GM21367 (cell line): ENCODE results near the gene ARL11.
"Not testable (repeated sequence)": the region's sequence is repeated elsewhere in the genome, so short reads cannot be mapped to it uniquely, and the experiment has no call there.

Experiments
- ATAC-seq: cut with Tn5 transposase; IDR thresholded peaks from one replicate; pipeline ENCODE4 v1.9.1; 2021; ENCODE audit not compliant: unreplicated experiment

The ARL11 gene

DNA sequence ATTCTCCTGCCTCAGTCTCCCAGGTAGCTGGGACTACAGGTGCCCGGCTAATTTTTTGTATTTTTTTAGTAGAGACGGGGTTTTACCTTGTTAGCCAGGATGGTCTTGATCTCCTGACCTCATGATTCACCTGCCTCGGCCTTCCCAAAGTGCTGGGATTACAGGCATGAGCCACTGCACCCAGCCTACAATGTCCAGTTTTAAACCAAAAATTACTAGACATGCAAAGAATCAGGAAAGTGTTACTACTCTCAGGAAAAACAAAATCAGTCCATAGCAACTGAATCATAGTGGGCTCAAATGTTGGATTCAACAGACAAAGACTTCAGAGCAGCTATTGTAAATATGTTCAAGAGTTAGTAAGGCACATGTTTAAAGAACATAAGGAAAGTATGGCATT lies 16.3 kb upstream of the ARL11 start:
- ATAC-seq, result not testable (repeated sequence)

DNA sequence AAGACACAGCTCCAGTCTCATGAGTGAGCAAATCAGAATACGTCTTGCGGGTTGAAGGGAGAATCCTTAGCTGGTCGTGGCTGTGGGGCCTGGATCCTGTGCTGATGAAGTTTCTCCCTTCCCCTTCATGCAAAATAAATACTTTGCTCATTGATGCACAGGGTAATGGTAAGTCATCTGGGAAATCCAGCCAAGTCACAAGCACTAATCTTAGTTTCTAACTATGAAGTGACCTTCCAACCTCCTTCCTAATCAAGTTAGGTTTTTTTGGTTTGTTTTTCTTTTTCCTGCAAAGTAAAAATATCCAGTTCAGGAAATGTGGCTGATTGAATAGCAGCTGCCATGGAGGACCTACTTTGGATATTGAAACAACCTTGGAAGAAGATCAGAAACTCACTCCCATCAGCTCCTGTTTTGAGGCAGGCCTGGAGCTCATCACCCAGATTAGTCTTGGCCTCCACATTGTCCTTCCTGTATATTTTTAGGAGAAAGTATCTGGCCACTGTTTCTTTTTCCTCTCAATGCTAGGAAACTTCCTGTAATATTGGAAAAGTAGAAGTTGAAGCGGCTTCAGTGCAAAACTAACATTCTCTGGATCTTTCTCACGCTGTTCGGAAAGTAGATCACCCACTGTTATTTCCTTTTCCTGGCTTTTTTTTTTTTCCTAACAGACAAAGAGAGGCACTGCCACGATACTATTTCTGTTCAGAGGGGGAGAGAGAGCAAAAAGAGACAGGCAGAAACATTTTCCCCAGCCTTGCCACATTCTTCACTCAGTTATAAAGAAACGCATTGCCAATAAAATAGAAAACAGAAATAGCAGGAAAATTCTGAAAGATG lies 12.3 kb upstream of the ARL11 start:
- ATAC-seq, result no peak

DNA sequence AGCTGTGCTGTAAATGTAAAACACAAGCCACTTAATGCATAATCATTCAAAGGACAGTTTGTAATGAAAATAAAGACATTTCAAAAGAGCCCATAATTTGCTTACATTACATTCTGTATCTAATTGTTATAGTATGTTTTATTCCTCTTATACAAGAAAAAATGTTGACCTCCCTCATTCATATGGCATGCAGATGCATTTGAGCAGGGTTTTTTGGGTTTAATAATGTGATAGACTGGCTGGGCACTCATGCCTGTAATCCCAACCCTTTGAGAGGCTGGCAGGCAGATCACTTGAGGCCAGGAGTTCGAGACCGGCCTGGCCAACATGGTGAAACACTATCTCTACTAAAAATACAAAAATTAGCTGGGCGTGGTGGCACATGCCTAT lies 11.6 kb upstream of the ARL11 start:
- no peak for ATAC-seq

DNA sequence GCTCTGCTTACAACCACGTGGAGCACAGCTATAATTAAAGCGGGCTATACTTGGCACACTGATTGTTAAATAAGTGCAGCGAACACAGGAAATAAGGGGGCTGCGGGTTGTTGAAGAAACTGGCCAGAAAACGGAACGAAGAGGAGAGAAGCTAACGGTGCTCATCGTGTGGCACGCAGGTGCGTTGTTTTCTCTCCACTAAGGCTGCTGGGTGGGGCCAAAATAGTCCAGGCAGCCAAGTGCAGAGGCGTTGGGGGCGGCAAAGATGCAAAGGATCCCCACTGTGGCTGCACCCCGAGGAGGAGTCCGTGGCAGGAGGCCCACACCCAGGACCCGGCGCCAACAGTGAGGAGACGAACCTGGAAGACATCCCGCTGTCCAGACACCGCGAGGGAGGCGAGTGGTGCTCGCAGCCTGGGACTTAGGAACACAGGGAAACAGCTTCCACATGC lies 8.1 kb upstream of the ARL11 start:
- ATAC-seq, result no peak

DNA sequence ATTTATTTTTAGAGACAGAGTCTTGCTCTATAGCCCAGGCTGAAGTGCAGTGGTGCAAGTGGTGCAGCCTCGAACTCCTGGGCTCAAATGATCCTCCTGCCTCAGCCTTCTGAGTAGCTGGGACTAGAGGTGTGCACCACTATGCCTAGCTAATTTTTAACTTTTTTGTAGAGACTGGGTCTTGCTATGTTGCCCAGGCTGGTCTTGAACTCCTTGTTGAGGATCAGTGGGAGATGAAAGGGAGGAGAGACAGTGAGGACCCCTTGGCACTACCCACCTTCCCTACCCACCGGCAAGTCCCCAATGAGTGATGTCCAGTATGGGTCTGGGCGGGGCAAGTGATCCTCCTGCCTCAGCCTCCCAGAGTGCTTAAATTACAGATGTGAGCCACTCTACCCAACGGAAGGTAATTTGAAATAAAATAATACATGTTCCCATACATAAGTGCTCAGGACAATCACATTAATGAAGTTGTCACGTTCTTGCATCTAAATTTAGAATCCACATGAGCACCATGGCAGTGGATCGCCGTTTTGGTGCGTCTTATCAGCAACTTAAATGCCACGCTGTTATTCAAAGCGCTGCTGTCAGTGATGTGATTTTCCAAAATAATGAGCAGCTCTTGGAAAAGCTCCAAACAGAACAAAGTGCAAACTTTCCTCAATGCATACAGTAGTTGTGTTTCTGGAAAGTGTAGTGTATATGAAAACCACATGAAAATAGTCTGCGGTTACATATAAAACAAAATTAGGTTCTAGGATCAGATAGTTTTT lies 5.9 kb upstream of the ARL11 start:
- ATAC-seq, result no peak

DNA sequence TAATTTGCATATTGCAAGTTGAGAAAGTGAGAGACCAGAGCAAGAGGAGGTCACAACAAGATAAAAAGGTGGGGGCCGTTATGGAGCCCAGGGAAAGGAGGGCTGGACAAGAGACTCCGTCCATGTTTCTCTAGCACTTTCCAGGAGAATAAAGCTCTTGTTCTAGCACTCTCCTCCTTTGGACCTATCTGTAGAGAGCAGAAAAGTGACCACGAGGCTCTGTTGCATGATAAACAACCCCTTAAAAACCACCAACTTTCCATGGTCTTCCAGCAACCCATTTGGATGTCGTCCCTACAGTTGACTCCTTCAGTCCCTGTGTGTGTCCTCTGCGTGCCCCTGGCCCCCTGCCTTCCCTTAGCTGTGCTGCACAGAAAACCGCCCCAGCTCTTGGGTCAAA lies 4.1 kb upstream of the ARL11 start:
- ATAC-seq, result no peak

DNA sequence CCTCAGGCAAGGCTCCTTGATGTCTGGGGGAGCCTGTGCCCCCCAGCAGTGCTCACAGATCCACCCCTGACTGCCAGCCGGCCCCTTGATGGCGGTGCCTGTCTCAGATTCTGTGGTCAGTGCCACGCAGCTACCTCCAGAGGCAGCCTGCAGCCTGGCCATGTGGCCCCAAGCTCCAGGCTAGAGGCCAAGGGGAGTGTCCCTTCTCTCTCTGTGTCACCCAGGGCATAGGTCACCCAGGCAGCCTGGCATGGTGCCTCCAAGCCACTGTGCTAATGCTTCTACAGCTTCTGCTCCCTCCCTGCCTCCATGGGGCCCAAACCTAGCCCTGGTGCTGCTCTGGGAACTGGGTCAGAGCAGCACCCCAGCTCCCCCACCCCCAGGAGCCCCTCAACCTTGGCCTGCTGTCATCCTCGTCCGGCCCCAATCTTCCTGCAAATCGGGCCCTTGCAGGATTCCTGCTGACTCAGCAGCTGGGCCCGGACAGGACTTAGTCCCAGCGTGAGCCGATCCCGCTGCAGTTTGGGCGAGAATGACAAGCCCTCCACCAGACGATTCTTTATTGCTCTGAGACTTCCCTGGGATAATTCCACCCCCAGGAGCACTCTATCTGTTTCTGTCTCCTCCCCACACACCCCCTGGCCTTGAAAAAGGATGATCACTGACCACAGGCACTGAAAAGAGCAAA lies 2.8 kb upstream of the ARL11 start:
- no peak for ATAC-seq

DNA sequence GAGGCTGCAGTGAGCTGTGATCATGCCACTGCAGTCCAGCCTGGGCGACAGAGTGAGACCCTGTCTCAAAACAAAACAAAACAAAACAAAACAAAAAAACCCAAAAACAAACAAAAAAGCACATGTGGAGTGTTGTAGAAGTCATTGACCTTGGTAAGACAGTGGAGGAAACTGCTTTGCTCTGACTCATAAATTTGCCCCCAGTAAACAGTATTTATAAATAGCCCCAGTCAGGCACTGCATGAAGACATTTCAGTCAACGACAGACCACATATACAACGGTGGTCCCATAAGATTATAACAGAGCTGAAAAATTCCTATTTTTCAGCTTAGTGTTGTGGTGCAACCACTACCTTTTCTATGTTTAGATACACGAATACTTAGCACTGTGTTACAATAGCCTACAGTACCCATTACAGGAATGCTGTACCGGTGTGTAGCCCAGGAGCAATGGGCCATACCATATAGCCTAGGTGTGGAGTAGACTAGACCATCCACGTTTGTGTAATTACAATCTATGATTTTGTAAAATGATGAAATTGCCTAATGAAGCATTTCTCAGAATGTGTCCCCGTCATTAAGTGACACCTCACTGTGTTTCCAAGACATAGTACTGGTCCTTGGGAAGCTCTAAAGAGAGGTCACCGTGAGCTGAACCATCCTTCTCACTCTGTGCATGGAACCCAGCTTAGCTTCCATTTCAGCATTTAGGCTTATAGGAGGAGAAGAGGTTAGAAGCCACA lies 1.1 kb downstream of the ARL11 start:
- ATAC-seq, result no peak

DNA sequence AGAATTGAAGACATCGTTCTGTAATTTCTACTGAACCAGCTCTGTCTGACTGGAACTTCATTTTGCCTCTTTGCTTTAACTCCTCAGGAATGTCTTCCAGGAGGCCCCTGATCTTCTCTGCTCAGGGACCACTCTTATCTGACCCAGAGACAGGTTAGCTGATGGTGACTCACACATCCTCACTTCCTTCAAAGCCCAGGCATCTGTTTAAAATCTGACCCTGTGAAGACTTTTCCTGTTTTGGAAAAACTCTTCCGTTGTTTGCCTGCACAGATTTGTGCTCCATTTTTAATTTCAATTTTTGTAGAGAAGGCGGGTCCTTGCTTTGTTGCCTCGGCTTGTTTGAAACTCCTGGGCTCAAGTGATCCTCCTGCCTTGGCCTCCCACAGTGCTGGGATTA lies 1.6 kb downstream of the ARL11 start:
- no peak for ATAC-seq

DNA sequence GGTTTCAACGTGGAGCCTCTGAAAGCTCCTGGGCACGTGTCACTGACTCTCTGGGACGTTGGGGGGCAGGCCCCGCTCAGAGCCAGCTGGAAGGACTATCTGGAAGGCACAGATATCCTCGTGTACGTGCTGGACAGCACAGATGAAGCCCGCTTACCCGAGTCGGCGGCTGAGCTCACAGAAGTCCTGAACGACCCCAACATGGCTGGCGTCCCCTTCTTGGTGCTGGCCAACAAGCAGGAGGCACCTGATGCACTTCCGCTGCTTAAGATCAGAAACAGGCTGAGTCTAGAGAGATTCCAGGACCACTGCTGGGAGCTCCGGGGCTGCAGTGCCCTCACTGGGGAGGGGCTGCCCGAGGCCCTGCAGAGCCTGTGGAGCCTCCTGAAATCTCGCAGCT lies 2.3 kb downstream of the ARL11 start:
- ATAC-seq, result no peak

DNA sequence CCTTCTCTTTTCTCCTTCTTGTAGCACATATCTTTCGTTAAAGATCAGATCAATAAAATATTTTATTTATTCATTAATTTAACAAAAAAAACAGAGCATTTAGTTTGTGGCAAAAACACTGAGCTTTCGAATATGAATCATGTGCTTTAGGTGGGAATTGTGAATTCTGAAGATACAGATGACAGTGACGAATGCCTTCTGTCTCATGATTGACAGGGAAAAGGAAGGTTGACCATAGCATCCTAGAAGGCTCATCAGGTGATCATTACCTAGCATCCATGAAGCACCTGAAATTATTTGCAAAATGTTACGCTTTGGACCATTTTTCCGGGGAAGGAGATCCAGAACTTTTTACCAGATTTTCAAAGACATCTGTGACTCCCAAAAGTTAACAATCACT lies 3.8 kb downstream of the ARL11 start:
- ATAC-seq, result no peak

DNA sequence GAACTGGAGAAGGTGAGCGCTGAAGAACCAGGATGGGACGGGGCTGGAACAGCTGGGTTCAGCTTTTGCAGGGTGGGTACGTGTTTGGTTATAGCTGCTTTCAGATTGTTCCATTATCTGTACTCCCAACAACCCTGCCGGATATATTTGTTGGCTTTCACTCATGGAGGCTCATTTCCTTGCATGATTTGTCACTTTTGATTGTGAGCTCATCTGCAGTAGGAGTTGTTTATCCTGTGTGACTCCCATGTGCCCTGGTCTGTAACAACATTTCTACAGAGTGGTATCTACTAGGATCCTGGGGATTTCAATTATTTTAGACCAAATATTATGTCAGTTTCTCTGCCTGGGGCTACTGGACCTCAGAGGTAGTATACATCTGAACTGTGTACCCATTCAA lies 5.4 kb downstream of the ARL11 start:
- no peak for ATAC-seq

DNA sequence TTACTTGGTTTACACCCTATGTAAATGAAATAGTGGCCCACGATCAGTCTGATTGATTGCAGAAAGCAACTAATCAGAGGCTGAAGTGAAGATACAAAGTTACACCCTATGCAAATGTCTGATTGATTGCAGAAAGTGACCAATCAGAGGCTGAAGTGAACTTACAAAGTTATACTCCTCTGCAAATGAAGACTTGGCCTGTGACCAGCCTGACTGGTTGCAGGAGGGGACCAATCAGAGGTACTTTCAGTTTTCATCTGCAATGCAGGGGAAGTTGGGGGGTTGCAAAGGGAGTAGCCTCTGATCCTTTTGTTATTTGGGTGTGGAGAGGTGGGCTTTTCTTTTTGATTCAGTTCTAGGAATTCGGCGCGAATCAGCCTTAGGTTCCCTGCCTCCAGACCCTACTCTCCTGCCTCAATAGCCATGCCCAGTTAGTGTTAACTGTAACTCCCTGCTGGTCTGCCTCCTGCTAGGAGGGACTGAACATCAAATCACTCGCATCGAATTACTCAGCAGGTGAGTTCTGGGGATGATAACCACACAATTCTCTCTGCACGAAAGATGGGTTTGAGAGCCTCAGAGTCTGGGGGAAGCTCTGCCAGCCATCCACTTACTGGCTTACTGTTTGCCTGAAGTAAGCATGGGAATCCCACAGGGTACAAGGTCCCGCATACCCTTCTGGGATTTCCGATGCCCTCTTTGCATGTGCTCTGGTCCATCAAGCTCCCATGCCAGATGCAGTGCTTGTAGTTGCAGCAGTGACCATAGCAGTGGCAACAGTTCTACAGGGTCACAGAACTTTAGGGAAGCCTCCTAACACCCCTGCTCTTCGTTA lies 7.5 kb downstream of the ARL11 start:
- no peak for ATAC-seq

DNA sequence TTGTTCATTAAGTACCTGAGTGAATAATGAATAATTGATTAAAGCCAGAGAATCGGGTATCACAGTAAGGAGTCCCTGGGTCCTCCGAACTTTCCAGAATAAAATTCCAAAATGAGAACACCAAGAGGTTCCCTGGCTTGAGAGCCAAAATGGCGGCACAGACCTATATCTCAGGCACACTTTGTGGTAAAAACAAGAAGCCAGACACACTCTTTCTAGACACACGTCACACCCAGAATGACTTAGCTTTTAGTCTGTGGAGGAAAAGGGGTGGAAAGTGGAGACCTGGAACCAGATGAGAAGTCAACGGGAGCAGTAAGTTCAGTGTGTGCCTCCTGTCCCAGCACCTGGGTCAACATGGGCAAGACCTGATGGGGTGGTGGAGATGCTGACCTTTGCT lies 8.4 kb downstream of the ARL11 start:
- ATAC-seq, result no peak

DNA sequence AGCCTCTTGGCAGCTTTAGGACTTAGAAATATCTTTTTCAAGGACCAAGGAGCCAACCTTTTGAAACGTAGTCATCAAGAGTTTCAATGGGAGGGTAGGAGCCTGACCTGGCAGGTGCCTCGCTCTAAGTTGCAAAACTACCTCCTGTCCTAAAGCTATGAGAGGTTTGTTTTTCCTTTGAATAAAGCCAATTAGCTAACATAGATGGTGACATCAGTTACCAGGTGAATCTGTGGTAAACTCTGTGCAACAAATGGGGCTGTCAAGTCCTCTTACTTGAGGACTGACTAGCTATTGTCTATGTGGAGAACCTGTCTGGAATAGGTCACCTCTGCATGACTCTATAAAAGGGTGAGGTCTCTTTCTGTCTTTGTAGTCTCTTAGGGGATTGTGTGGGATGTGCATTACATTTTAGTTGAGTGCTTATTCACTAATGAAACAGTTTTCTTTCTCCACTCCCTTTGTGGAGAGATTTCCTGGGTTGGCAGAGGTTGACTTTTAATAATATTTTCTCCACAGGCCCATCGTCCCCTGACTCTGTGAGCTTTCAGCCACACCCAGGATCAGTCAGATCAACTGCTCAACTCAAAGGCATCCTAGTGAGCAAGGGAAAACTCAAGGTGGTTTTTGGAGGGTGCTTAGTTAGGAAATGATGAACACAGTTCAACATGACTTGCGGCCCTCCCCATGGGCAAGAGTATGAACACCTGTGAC lies 9.9 kb downstream of the ARL11 start:
- ATAC-seq, result no peak

DNA sequence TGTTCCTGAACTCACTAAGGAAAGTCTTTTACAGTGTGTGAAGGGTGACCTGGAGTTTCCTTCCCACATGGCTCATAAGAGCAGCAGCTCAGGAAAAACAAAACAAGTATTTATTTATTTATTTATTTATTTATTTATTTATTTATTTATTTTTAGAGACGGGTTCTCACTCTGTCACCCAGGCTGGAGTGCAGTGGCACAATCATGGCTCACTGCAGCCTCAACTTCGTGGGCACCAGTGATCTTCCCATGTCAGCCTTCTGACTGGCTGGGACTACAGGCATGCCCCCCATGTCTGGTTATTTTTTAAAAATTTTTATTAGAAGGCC lies 10.4 kb downstream of the ARL11 start:
- no peak for ATAC-seq

DNA sequence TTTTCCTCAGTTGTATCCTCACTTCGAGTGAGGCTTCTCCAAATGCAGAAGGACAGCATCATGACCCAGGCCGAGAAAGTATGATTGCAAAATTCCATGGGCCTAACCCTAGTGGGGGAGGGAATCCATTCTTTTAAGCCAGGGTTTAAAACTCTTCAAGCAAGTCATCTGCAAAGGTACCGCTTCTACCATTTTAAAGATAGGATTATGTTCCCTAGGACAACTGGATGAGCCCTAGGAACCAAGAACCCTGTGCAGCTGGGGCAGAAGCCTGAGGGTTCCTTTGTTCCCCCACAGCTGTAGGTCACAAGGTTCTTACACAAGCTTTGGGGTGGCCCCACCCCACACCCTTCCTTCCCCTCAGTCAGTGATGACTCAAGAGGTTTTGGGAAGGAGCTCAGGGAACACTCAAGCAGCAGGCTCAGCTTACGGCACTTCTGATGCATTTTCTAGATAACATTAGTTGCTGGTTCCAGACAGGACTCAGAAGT lies 13.5 kb downstream of the ARL11 start:
- no peak for ATAC-seq

DNA sequence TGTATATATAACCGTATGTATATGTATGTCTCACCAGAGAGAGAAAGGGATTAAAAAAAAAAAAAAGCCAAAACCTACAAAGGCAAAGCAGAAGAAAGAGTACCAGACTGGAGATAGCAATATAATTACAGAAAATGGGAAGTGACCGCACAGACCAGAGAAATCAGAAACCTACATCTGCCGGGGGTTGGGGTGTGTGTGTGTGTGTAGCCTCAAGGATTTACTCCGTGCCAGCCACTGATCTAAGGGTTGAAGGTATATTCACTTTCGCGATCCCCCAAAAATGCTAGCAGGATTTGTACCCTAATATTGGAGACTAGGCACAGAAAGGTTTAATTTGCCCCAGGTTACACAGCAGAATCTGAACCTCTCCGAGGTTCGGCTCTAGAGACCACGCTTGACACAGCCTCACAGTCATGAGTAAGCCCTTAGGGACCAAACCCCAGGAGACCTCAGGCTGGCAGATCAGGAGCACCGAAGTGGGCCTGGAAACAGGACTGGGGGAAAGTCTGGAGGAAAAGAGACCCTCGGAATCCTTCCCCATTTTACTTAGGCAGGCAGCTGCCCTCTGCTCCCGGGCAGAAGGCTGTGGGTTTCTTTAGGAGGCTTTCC lies 14.8 kb downstream of the ARL11 start:
- peak; percentile 62 for ATAC-seq

DNA sequence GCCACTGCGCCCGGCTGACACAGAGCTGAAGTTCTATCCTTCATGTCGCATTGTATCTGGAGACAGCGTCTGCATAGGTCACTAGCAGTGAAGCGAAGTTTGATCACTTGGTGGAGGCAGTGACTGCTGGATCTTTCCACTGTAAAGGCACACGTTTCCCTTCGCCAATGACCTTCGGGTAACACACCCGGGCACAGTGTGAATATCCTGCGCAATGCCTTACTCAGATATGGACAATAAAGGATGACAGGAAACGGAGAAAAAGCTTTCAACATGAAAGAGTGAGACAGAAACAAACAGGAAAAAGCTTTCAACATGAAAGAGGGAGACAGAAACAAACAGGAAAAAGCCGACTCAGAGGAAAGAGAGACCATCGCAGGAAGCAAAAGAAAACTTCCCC lies 17.1 kb downstream of the ARL11 start:
- ATAC-seq, result no peak
